Muscle layer of duodenum (tissue), 2 donors: ENCODE results near the gene UBL4A.

Experiments
- H3K27ac ChIP-seq: one replicate; pipeline ENCODE4 v1.7.0; 2013; ENCODE audit warnings: mild to moderate bottlenecking, low read length
- H3K27me3 ChIP-seq: one replicate; pipeline ENCODE4 v1.7.0; 2013; ENCODE audit warnings: low read depth, mild to moderate bottlenecking, control low read depth, low read length
- H3K36me3 ChIP-seq, 2 donors: one replicate each; pipeline ENCODE4 v1.7.0; 2013; ENCODE audit warnings: low read length in 2 of 2, control low read depth in 1 of 2, mild to moderate bottlenecking in 1 of 2; ENCODE audit not compliant: insufficient read depth in 2 of 2, control insufficient read depth in 1 of 2
- H3K4me1 ChIP-seq, 2 donors: one replicate each; pipeline ENCODE4 v1.7.0; 2013; ENCODE audit warnings: low read length in 2 of 2, mild to moderate bottlenecking in 2 of 2, control low read depth in 1 of 2, moderate library complexity in 1 of 2; ENCODE audit not compliant: insufficient read depth in 2 of 2, control insufficient read depth in 1 of 2
- H3K4me3 ChIP-seq, 2 donors: one replicate each; pipeline ENCODE4 v1.7.0; 2013; ENCODE audit warnings: low read length in 2 of 2, low read depth in 1 of 2, mild to moderate bottlenecking in 1 of 2
- H3K9me3 ChIP-seq, 2 donors: one replicate each; pipeline ENCODE4 v1.7.0; 2013; ENCODE audit warnings: low read length in 2 of 2, control low read depth in 1 of 2, mild to moderate bottlenecking in 1 of 2; ENCODE audit not compliant: control insufficient read depth in 1 of 2
- donor health status: healthy.

The UBL4A gene

DNA sequence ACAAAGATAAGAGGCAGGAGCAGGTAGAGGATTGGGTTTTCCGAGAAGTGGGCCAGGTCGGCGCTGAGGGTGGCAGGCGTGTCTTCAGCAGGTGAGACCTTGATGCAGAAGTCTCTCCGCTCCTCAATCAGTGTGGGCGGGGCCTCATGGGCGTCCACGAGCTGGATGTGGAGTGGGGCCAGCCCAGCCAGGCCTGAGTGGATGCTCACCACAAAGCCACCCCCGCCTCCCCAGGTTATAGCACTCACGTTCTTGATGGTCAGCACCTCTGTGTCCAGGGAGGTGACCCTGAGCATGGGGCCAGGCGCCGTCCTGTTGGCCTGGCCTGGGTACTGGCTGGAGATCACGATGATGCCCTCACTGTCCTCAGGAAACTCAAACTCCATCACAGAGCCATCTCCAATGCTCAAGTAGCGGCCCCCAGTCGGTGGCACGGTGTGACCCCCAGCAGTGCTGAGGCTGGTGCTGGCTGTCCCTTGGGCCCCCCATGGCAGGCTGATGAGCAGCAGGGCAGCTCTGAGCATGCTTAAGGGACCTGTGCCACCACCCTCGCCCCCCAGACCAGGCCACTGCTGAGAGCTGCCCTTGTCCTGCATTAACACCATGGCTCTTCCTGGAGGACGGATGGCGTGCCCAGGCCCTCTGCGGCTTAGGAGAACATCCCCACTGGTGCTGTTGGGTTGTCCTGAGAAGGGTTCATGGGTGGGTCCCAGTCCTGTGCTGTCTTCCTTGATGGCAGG is 2.1 kb upstream of the UBL4A start:
- Histone ChIP-seq H3K9me3 (no peaks in the 10 kb centered on the region), H3K4me3 (no peak overlapping the region), H3K27ac (no peak overlapping the region), H3K36me3 (peaks cover 0 to 8% of the 10 kb centered on the region in 2 donors), H3K4me1 (peaks cover 5 to 35% of the 10 kb centered on the region in 2 donors), H3K27me3 (no peaks in the 10 kb centered on the region)

GRCh38 chrX:154487518-154488290 is 1.3 kb upstream of the UBL4A start:
- peaks cover 5 to 35% of the 10 kb centered on the region in 2 donors for H3K4me1 ChIP-seq
- no peak overlapping the region for H3K4me3 ChIP-seq
- no peaks in the 10 kb centered on the region for H3K27me3 ChIP-seq
- H3K9me3 ChIP-seq = no peaks in the 10 kb centered on the region
- peaks cover 0 to 8% of the 10 kb centered on the region in 2 donors for H3K36me3 ChIP-seq
- no peak overlapping the region for H3K27ac ChIP-seq

- Histone ChIP-seq H3K27ac (no peak overlapping the region), H3K9me3 (no peaks in the 10 kb centered on the region), H3K4me3 (peak overlapping the region; percentile 21 to 62), H3K36me3 (peaks cover 0 to 8% of the 10 kb centered on the region in 2 donors), H3K27me3 (no peaks in the 10 kb centered on the region), H3K4me1 (peaks cover 5 to 35% of the 10 kb centered on the region in 2 donors)
Observed at GRCh38 chrX:154486052-154486395, 391 bp downstream of the UBL4A start.

- no peaks in the 10 kb centered on the region for H3K27me3 ChIP-seq
- peaks cover 5 to 35% of the 10 kb centered on the region in 2 donors for H3K4me1 ChIP-seq
- H3K27ac ChIP-seq = no peak overlapping the region
- peaks cover 0 to 8% of the 10 kb centered on the region in 2 donors for H3K36me3 ChIP-seq
- peak overlapping the region; percentile 21 to 62 for H3K4me3 ChIP-seq
- H3K9me3 ChIP-seq = no peaks in the 10 kb centered on the region
Observed at GRCh38 chrX:154485150-154486051, 1.0 kb downstream of the UBL4A start.

DNA sequence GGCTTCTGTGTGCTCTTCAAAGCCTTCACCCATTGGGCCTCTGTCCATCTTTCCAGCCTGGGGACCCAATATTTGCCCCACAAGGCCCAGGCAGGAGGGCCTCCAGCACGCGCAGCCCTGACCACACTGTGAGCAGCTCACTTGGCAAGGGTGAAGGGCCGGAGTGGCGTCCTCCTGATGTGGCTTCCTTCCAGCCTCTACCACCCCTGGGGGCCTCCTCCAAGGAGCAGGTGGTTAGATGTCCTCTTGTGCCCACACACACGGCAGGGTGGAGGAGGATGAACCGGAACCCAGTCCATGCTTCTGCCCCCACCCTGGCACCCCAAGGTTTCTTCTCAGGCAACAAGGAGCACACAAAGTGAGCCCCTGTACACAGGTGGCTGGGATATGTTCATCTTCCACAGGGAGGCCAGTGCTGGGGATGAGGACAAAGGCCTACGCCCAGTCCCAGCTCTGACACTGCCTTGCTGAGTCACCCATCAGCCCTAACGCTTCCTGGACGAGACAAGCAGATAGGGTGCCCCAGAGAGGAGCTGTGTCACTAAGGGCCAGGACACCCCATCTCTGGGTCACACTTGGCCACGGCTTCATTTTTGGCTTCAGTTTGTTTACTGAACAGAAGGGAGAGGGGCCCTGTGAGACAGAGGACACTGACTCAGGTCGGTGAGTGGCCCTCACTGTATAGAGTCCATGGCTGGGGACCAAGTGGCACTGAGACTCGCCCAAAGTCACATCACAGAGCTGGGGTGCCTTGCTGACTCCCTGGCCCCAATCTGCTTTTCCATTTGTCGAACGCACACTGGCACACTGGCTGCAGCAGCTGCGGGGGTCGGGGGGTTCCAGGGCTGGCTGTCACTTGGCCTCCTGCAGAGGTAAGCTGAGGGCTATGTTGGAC is 1.9 kb downstream of the UBL4A start:
- Histone ChIP-seq H3K9me3 (no peaks in the 10 kb centered on the region), H3K36me3 (peaks cover 0 to 8% of the 10 kb centered on the region in 2 donors), H3K27me3 (no peaks in the 10 kb centered on the region), H3K4me3 (no peak overlapping the region), H3K4me1 (peaks cover 5 to 32% of the 10 kb centered on the region in 2 donors), H3K27ac (no peak overlapping the region)

DNA sequence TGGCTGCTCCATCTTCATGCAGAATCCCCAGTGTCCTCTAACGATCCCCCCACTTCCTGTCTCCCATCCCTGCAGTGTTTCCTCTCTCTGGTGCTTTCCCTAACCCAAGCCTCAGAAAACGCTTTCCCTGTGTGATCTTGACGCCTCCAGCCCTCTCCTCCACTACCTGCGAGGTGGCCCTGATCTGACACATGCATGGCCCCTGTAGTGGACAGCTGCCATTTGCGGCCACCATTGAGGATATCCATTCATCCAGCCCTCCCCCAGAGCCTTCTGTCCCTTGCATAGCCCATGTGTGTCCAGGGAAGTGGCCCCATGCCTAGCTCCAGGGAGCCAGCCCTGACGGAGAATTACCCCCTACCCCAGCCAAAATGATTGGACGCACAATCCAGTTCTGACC is 3.1 kb downstream of the UBL4A start:
- Histone ChIP-seq H3K27ac (no peak overlapping the region), H3K4me1 (peaks cover 0 to 22% of the 10 kb centered on the region in 2 donors), H3K4me3 (no peak overlapping the region), H3K36me3 (peaks cover 0 to 8% of the 10 kb centered on the region in 2 donors), H3K27me3 (no peaks in the 10 kb centered on the region), H3K9me3 (no peaks in the 10 kb centered on the region)

- no peaks in the 10 kb centered on the region for H3K9me3 ChIP-seq
- H3K27me3 ChIP-seq = no peaks in the 10 kb centered on the region
- peaks cover 0 to 26% of the 10 kb centered on the region in 2 donors for H3K4me1 ChIP-seq
- H3K4me3 ChIP-seq = no peak overlapping the region
- no peak overlapping the region for H3K27ac ChIP-seq
- H3K36me3 ChIP-seq = peaks cover 0 to 4% of the 10 kb centered on the region in 2 donors
Observed at GRCh38 chrX:154482786-154483185, 3.6 kb downstream of the UBL4A start.

DNA sequence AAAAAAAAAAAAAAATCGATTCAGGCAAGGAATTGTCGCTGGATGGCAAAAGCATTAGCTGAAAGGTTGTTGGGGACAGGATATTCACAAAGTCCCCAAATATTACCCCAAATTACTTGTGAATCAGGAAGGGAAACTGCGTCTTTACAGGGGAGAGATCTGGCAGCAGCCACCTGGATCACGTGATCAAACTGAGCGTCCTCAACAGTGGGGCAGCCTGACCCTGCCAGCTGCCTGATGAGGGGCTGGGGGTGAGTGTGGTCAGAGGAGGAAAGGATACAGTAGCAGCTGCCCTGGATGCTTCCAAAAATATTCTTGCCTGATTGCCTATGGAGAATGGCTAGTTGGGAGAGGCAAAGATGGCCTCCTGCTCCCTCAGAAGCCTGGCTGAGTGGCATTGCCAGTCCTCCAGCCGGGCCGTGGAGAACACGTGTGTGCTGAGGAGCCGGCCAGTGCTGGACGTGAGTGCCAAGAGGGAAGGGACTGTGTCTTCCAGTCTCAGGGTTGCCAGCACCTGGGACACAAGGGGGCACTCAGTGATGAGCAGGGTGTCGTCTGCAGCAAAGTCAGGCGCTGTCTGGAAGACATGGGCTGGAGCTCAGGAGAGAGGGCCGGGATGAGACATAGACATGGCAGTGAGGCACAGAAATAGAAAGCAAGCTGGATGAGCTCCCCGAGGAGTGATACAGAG is 4.4 kb downstream of the UBL4A start:
- Histone ChIP-seq H3K36me3 (no peaks in the 10 kb centered on the region), H3K27me3 (no peaks in the 10 kb centered on the region), H3K9me3 (no peaks in the 10 kb centered on the region), H3K4me3 (no peak overlapping the region), H3K27ac (no peak overlapping the region), H3K4me1 (peaks cover 0 to 19% of the 10 kb centered on the region in 2 donors)

GRCh38 chrX:154481195-154481594 is 5.2 kb downstream of the UBL4A start:
- peaks cover 0 to 16% of the 10 kb centered on the region in 2 donors for H3K4me1 ChIP-seq
- no peak overlapping the region for H3K4me3 ChIP-seq
- H3K27ac ChIP-seq = no peak overlapping the region
- no peaks in the 10 kb centered on the region for H3K36me3 ChIP-seq
- no peaks in the 10 kb centered on the region for H3K9me3 ChIP-seq
- no peaks in the 10 kb centered on the region for H3K27me3 ChIP-seq
